HG03159 (cell line): Measurements from ENCODE around the gene PPARD.
"Not testable (repeated sequence)": the region's sequence is repeated elsewhere in the genome, so short reads cannot be mapped to it uniquely, and the experiment has no call there.

Source experiments
- ATAC-seq: cut with Tn5 transposase; IDR thresholded peaks from one replicate; pipeline ENCODE4 v1.9.1; 2021; ENCODE audit warnings: mild to moderate bottlenecking, moderate library complexity; ENCODE audit not compliant: unreplicated experiment

The PPARD gene

DNA sequence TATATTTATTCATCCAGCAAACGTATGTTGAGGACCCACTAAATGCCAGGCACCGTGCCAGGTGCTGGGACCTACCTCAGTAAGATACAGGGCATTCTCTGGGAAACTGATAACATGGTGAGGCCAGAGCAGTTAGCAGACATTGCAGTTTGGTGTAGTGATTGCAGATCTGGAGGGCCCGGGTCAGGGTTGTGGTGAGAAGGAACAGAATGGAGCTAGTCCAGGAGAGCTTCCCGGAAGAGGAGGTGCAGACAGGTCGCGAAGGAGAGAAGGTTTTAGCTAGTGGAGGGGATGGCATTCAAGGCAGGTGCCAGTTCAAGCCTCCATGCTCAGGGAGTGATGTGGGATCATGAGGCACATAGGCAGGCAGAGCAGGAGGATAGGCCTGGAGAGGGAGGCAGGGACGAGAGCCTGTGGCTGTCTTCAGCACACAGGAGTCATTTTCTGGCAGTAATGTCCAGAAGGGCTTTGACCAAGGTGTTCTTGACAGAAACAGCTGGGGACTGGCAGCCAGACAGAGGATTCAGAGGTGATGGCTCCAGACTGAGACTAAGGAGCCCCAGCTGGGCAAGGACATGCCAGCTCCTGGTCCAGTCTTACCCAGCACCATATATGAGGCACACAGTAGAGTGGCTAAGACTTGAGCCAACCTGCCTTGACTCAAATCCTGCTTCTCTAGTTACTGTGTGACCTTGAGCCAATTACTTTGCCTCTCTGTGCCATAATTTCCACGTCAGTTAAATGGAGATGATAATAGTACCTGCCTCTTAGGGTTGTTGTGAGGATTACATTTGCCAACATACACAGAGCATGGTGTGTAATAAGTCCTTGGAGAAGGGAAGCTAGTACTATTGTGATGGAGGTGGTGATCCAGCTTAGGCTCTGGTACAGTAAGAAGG, 61.4 kb downstream of the PPARD start:
- ATAC-seq: no peak

DNA sequence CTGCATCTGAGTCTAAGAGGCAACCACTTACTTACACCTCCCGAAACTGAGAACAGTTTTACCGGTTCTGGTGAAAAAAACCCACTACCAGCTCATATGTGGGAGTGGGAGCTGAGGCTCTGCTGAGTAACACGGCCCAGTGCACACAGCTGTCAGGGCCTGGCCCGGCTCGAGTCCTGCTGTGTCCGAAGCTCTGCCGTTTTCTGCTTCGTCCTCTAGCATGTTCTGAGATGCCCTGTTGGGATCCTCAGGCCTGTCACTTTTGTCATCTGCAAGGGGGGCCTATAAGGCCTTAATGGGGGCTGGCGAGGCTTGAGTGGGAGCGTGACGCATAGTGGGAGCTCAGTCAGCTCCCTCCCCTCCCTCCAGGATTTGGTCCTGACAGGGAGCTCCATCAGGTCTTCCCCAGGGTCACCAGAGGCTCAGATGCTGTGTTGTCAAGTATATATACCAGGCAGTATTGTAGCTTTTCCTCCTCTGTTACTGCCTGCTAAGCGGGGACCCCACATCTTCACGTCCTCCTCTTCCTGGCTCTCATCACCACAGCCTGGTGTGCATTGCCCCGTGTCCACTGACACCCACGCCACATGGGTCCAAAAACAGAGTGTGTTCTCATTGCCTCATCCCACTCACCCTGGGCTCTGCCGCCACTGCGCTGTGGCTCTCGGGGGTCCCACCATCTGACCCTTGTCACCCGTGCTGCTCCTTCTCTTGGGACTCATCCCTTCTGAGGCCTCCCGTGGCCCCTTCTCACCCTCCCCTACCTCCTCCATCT, 64.5 kb downstream of the PPARD start:
- ATAC-seq: no peak

DNA sequence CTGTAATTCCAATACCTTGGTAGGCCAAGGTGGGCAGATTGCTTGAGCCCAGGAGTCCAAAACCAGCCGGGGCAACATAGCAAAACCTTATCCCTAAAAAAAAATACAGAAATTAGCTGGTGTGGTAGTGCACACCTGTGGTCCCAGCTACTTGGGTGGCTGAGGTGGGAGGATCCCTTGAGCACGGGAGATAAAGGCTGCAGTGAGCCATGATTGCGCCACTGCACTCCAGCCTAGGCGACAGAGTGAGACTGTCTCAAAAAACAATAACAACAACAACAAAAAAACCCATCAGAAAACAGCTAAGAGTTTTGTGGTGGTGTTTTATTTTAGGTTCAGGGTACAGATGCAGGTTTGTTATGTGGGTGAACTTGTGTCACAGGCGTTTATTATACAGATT, 66.9 kb downstream of the PPARD start:
- ATAC-seq: no peak

DNA sequence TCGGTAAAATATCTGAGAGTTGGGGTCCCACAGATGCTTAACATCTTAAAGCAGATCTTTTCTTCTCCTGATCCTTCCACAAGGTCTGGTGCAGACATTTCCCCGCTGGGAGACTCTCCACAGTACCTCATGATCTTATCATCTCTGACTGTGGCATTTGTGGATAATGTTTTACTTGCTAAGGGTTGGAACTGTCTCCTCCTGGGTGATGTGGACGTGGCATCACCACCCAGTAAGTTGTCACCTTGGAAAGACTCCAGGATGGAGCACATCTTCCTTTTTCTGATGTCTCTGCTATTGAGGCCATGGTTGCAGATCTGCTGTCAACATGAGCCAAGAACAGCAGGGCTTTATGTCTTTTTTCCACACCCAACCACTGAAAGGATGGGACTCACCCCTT, 67.8 kb downstream of the PPARD start:
- no peak for ATAC-seq

DNA sequence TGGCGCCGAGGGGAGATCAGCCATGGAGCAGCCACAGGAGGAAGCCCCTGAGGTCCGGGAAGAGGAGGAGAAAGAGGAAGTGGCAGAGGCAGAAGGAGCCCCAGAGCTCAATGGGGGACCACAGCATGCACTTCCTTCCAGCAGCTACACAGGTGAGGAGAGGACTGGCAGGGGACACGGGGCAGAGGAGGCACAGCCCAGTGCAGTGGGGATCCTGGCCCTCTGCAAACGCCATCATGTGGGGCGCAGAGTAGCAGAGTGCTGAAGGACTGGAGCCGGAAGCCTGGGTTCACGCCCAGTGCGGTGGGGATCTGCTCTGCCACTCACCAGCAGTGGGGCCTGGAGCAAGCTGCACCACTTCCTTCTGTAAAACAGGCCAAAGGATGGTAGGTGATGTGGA, 68.7 kb downstream of the PPARD start:
- no peak for ATAC-seq

DNA sequence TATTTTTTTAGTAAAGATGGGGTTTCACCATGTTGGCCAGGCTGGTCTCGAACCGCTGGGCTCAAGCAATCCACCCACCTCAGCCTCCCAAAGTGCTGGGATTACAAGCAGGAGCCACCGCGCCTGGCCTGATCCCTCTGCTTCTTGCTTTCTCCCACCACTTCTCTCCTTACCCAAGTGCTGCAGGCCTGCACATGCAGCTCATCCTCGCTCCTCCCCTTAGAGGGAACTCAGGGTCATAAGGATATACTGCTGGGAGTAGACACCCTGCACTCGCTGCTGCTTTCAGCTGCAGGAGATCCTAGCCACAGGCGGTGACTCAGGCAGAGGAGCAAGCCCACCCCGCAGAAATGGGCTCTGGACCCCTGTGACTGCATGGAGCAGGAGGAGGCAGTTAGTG, 69.7 kb downstream of the PPARD start:
- ATAC-seq: no peak

DNA sequence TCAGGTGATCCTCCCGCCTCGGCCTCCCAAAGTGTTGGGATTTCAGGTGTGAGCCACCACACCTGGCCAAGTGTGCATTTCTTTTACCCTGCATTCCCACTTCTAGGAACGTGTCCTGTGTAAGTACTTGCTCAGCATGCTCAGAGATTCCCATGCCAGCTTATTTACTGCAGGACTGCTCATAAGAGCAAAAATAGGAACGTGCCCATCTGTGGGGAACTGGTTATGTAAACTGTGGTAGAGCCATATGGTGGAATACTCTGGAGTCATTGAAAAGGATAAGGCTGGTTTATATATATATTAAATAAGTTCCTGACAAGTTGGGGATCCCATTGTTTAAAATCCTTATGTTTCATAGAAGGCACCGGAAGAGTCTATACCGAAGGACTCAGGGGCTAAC, 71.6 kb downstream of the PPARD start:
- ATAC-seq: no peak

DNA sequence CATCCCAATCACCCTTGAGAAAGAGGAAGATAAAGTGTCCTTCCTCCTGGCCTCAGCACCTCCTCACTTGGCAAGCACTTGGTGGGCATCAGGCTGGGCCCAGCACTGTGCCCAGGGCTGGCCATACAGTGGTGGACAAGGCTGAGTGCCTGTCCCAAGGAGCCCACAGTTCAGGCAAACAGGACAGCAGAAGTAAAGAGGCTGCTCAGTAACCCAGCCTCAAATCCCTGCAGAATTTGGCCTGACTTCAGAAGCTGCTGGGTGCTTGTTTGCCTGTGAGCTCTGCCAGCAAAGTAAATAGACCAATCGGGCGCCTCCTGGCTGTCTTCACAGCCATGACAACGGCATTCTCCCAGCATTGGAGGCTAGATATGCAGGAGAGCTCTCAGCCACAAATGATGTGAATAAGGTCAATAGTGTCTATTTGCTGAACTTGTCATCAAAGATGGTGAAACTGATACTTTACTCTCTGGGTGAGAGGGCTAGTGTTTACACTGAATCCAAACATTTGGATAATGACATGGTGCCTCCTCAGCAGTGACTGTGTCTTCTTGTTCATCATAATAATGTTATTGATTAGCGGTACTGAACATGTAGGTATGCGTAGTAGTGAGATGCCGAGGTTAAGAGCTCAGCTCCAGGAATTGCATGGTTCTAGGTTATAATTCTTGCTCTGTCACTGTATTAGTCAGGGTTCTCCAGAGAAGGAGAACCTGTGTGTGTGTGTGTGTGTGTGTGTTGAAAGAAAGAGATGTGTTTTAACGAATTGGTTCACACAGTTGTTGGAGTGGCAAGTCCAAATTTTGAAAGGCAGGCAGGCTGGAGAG, 72.9 kb downstream of the PPARD start:
- ATAC-seq: no peak

DNA sequence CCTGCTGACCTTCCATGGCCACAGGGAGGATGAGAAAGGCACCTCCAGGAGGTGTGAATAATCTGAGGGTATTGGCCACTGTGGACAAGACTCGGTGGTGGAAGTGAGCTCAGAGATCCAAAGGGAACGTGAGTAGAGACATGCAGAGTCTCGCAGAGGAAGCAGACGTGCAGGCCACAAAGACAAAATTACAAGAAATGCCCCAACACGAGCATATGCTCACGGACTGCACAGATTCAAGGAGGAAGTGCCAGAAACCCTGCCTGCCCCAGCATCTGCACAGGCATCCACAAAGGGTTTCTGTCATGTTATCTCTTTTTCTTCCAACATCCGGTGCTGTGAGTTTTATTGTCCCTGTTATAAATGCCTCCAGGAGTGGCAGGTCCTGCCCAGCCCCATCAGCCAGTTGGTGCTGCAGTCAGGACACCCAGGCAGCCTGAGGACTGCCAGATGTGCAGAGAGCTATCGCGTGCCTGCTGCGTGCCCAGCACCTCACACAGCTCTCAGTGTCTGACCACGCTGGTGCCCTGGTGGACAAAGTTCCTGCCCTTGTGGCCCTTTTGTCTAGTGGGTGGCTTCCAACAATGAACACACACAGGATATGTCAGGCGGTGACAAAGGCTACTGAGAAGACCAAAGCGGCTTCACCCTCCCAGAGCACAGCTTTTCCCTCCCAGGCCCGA, 75.8 kb downstream of the PPARD start:
- ATAC-seq: no peak

DNA sequence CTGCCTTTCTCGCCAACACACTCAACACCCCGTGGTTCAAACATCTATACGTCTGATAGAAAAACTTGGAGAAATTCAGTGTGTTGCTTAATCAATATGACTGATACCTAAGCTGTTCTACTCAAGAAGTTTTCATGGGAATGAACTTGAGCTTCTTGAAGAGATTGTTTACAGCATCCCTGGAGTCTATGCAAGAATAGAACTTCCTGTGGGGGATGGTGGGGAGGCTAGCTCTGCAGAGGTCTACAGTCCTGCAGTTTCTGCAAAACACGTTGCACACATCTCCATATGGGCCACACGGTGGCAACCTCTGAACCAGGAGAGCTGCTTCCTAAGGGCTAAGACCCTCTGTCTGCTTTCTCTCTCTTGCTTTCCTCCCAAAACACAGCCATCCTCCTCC, 77.1 kb downstream of the PPARD start:
- no peak for ATAC-seq

DNA sequence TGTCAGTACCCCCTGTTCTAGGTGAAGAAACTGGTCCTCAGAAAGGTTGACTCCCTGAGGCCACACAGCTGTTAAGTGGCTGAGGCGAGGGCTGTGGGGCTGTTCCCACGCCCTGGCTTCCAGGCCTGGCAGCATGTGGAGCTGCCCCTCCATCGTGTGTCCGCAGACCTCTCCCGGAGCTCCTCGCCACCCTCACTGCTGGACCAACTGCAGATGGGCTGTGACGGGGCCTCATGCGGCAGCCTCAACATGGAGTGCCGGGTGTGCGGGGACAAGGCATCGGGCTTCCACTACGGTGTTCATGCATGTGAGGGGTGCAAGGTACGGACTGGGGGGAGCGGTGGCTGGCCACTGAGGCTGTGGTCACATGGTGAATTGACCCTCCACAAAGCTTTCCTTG, 77.6 kb downstream of the PPARD start:
- no peak for ATAC-seq

DNA sequence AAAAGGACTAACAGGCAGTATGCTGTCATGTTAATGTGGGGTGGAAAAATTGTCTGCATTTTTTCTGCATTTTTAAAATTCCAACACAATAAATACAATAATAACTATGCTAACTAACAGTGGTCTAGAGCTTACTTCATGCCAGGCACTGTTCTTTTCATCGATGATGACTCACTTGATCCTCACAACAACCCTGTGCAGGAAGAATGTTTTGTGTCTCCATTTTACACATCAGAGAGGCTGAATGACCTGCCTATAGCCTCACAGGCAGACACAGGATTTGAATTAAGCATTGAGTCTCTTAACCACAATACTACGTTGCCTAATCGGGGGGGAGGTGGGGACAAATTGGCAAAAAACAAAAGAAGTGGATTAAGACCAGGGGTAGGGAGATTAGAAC, 82.9 kb downstream of the PPARD start:
- ATAC-seq: no peak

DNA sequence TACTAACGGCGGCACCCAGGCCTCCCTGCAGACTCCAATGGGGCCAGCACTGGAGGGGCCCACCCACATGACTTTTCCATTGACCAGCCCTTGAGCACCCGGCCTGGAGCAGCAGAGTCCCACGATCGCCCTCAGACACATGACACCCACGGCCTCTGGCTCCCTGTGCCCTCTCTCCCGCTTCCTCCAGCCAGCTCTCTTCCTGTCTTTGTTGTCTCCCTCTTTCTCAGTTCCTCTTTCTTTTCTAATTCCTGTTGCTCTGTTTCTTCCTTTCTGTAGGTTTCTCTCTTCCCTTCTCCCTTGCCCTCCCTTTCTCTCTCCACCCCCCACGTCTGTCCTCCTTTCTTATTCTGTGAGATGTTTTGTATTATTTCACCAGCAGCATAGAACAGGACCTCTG, 83.7 kb downstream of the PPARD start:
- ATAC-seq: no peak

DNA sequence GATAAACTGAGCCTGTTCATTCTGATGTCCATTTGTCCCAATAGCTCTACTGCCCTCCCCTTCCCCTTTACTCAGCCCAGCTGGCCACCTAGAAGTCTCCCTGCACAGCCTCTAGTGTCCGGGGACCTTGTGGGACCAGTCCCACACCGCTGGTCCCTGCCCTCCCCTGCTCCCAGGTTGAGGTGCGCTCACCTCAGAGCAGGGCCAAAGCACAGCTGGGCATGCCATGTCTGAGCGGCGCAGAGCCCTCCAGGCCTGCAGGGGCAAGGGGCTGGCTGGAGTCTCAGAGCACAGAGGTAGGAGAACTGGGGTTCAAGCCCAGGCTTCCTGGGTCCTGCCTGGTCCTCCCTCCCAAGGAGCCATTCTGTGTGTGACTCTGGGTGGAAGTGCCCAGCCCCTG, 85.1 kb downstream of the PPARD start:
- no peak for ATAC-seq

DNA sequence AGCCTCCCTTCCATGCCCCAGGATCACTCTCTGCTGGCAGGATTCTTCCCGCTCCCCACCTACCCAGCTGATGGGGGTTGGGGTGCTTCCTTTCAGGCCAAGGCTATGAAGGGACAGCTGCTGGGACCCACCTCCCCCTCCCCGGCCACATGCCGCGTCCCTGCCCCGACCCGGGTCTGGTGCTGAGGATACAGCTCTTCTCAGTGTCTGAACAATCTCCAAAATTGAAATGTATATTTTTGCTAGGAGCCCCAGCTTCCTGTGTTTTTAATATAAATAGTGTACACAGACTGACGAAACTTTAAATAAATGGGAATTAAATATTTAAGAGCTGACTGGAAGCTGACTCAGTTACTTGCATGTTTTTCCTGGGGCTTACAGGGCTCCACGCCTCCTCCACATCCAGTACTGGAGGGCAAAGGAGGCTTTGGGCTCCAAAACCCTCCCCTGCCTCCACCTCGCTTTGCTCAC, 85.5 kb downstream of the PPARD start:
- ATAC-seq: no peak

DNA sequence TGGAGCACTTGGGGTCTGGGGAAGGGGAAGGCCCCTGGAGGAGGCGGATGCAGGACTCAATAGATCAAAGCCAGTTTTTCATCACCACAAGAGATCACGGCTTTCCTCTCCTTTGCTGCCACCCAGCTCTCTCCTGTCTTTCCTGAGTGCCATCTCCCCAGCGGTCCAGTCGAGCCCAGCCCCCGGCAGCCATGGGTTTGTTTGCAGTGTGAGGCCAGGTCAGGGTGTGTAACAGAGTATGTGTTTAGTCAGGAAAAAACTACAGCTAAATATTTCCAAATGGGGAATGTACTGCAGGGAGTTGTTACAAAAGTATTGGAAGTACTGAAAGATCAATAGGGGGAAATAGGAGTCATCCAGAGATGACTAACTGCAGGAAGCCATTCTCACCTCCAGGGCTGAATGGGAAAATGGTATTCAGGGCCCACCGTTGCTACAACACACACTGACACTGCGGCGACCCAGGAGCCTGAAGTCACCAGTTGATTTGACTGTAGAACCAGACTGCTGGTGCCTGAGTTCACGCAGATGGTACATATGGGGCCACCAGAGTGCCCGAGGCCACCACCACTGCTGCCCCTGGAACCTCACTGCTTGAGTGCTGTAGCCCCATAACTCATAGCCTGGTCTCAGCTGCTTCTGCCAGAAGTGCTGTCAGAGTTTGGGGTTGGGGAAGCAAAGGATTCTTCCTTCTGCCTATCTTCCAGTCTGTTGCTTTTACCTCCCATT, 86.2 kb downstream of the PPARD start:
- no peak for ATAC-seq

DNA sequence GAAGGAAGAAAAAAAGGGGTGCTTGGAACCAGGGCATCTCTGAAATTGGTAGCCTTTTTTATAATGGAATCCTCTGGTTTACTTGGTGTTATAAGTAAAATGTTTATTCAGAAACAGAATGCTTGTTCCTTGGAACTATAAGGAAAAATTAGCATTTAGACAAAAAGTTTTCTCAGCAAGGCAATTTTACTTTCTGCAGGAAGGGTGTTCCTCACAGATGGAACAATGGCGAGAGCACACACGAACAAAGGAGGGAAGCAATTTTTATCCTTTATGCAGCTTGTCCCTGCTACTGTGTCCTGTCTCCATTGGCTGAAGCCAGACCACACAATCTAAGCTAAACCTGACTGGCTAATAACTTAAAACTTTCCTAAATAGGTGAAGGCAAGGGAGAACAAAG, 87.1 kb downstream of the PPARD start:
- ATAC-seq: no peak

DNA sequence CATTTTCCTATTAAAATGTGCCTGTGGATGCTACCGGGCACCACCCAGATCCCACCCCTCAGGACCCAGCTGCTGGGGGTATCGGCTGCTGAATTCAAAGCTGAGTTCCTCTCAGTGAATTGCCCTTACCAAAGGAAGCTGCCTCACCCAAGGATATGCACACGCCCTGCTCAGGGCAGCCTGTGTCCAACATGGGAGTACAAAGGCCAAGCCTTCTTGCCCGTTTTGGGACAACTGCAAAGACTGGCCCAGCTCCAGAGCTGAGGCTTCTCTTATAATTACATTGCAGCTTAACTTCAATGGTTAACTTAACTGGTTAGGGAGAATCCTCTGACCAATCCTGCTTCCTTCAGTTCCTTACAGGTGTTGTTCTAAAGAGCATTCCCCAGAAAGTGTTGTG, 89.9 kb downstream of the PPARD start:
- ATAC-seq: no peak

DNA sequence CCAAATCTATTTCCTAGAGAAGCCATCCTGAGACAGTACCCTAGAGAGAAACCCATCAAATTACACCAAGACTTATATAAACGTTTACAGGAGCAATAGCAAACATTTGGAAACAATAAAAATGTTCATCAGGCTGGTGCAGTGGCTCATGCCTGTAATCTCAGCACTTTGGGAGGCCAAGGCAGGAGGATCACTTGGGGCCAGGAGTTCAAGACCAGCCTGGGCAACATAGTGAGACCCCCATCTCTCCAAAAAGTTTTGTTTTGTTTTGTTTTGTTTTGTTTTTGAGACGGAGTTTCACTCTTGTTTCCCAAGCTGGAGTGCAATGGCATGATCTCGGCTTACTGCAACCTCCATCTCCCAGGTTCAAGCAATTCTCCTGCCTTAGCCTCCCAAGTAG, 90.3 kb downstream of the PPARD start:
- not testable (repeated sequence) for ATAC-seq
